Activated CD8-positive, alpha-beta memory T cell treated with anti-CD3 and anti-CD28 coated beads, Interleukin-2, amount 50 U/mL, for 24 hours (primary cell): ENCODE data around the gene OSBPL10.

Experiments
- DNase-seq: peaks from one replicate; pipeline ENCODE4 v3.0.0-alpha.2; 2020; ENCODE audit errors: extremely low read depth

Gene OSBPL10

GRCh38 chr3:31667582-31667981 is 313.5 kb downstream of the OSBPL10 start:
- DNase-seq, result no peak

- no peak for DNase-seq
These were observed 317.0 kb downstream of the OSBPL10 start for GRCh38 chr3:31664031-31664430.

GRCh38 chr3:31661993-31662670 is 318.9 kb downstream of the OSBPL10 start:
- no peak for DNase-seq

GRCh38 chr3:31661286-31661685 is 319.8 kb downstream of the OSBPL10 start:
- no peak for DNase-seq

- DNase-seq, result no peak
These were observed 321.8 kb downstream of the OSBPL10 start for GRCh38 chr3:31659246-31659645.

- DNase-seq, result no peak
These were observed 326.1 kb downstream of the OSBPL10 start for GRCh38 chr3:31654998-31655397.

GRCh38 chr3:31653464-31653863 is 327.6 kb downstream of the OSBPL10 start:
- DNase-seq, result no peak

GRCh38 chr3:31652296-31652695 is 328.8 kb downstream of the OSBPL10 start:
- DNase-seq, result no peak

- no peak for DNase-seq
These were observed 332.6 kb downstream of the OSBPL10 start for GRCh38 chr3:31648286-31648968.

GRCh38 chr3:31645256-31645655 is 335.8 kb downstream of the OSBPL10 start:
- no peak for DNase-seq

GRCh38 chr3:31639828-31640227 is 341.2 kb downstream of the OSBPL10 start:
- no peak for DNase-seq

- no peak for DNase-seq
These were observed 344.2 kb downstream of the OSBPL10 start for GRCh38 chr3:31636694-31637442.

- no peak for DNase-seq
These were observed 345.0 kb downstream of the OSBPL10 start for GRCh38 chr3:31636049-31636448.

- no peak for DNase-seq
These were observed 345.5 kb downstream of the OSBPL10 start for GRCh38 chr3:31635545-31635944.

- no peak for DNase-seq
These were observed 346.6 kb downstream of the OSBPL10 start for GRCh38 chr3:31634476-31634875.

- no peak for DNase-seq
These were observed 352.0 kb downstream of the OSBPL10 start for GRCh38 chr3:31629054-31629453.

- no peak for DNase-seq
These were observed 355.7 kb downstream of the OSBPL10 start for GRCh38 chr3:31625358-31625757.

- DNase-seq, result no peak
These were observed 356.9 kb downstream of the OSBPL10 start for GRCh38 chr3:31624083-31624709.

GRCh38 chr3:31622636-31623288 is 358.3 kb downstream of the OSBPL10 start:
- no peak for DNase-seq

GRCh38 chr3:31621314-31621713 is 359.7 kb downstream of the OSBPL10 start:
- DNase-seq, result no peak

- no peak for DNase-seq
These were observed 360.4 kb downstream of the OSBPL10 start for GRCh38 chr3:31620656-31621055.

- DNase-seq, result no peak
These were observed 364.4 kb downstream of the OSBPL10 start for GRCh38 chr3:31616711-31617110.
